Inflammatory macrophage treated with lipopolysaccharide for 4 hours (primary cell): Measurements from ENCODE around the gene NRARP.

Source experiments
- DNase-seq: peaks from one replicate; pipeline ENCODE4 v3.0.0-alpha.2; 2020

The NRARP gene

DNA sequence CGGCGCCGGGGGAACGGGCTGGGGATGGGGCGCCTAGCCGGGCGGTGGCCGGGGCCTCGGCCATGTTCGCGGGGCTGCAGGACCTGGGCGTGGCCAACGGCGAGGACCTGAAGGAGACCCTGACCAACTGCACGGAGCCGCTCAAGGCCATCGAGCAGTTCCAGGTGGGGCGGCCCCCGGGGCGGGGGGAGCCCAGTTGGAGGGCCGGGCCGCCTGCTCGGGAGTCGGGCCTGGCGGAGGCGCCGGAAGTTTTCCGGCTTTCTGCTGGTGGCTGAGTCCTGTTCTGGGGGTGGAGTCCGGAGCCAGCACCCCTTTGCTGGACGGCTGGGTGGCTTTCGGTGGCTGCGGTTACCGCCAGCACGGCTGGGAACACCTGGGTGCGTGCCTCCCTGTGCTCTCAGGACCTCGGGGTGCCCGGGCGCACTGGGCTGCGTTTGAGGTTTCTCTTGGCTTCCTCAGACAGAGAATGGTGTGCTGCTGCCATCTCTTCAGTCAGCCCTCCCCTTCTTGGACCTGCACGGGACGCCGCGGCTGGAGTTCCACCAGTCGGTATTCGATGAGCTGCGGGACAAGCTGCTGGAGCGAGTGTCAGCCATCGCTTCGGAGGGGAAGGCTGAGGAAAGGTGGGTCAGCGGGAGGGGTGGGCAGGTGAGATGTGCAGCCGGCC, 46.5 kb downstream of the NRARP start:
- DNase-seq = peak; percentile 28

DNA sequence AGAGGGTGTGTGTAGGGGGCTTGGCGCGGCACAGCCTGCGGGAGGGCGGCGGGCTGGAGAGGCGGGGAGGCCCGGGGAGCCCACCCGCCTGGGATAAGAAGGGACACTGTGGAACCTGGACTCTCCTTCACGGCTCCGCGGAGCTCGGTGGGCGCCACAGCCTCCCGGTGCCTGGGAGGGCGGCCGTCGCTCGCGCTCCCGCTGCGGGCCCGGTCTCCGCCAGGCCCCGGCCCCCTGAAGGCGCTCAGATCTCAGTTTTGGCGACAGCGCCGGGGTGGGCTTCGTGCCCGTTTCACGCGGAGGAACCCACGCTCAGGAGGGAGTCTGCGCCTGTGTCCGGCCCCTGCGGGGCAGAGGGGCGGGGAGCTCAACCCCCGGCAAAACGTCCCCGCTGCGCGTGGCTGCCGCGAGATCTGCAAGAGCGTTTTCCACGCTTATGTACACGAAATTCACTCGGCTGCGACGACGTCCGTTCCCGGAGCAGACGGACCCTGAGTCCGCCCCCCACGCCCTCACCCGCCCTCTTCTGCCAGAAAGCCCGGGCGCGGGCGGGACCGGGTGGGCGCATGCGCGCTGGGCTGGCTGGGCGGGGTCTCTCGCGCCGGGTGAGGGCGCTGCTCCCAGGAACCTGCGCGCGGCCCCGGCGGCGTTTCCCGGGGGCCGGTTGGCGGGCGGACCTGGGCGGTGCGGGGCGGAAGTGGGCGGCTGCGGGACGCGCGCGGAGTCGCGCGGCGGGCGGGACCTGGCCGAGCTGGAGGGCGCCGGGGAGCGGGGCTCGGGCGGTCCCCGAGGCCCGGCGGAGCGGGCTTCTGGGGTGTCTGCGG, 47.2 kb downstream of the NRARP start, which contains the start of gene NELFB:
Gene NELFB, plus strand, starts transcription at position 704 of the 824 bp plus-strand sequence.
- DNase-seq = peak; percentile 82

DNA sequence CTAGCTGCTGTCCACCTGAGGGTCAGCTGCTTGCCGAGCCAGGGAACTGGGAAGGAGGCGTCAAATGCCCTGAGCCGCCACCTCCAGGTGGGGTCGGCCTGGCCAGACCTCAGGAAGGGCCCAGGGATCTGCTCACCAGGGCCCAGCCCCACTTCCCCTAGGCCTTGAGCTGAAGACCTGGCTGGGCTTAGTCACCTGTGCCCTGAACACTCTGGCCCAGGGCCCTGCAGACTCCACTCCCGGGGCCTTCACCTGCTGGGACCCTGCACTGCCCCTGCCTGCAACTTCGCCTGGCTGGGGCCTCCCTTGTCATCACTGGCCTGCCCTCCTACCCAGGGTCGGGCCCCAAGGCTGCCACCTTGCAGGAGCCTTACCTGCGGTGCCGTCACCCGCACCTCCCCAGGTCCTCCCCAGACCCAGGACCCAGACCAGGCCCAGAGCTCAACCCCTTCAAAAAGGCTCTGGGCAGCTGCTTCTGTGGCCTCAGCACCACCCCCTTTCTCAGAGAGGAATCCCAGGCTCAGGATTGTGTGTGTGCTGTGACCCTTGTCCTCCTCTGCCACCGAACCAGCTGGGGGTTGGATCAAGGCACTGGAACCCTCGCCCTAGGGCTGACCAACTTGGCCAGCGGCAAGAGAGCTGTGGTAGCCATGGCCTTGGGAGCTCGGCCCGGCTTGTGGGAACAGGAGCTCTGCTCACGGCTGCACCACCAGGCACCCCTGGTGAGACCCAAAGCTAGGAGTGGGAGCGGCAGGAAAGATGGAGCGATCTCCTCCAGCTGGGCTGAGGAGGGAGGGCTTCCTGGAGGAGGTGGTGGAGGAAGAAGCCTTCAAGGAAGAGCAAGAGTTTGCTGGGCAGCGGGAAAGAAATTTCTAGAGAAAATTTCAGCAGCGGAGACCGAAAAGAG, 48.1 kb downstream of the NRARP start:
- no peak for DNase-seq

DNA sequence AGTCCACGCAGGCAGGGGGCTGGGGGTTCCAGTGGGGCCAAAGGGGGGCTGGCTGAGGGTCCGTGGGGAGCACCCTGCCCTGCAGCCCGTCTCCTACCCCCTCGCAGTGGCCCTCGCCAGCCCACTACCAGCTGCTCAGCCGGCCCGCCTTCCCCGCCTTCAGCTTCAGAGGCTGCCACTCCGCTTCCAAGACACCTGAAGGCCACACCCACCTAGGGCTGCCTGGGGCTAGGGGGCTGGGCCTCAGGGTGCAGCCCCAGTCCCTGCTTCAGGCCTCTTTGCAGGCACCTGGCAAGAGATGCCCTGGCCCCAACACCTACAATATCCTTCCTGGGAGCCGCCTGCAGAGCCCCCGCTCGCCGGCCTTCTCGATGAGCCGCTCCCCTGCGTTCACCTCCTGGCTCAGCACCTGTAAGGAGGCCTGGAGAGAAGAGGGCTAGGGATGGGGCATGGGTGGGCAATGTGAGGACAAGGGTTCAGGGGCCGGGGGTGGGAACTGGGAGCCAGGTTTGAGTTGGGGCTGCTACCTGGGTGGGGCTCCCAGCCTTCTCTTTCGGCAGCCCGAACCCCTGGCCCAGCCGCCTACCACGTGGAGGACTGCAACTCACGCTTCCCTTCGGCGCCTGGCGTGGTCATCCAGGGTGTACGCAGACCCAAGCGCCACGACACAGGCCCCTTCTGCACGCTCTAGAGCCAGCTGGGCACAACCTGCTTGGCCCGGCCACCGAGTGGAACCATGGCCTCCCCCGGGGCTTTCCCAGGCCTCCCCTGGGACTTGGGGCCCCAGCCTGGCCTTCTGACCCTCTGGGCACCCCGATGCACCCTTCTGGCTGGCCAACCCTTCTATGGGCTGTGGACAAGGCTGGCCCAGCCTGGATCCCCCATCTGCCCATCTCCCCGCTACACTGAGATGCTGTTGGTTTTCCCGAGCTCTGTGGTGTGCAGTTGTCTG, 49.2 kb downstream of the NRARP start:
- no peak for DNase-seq

DNA sequence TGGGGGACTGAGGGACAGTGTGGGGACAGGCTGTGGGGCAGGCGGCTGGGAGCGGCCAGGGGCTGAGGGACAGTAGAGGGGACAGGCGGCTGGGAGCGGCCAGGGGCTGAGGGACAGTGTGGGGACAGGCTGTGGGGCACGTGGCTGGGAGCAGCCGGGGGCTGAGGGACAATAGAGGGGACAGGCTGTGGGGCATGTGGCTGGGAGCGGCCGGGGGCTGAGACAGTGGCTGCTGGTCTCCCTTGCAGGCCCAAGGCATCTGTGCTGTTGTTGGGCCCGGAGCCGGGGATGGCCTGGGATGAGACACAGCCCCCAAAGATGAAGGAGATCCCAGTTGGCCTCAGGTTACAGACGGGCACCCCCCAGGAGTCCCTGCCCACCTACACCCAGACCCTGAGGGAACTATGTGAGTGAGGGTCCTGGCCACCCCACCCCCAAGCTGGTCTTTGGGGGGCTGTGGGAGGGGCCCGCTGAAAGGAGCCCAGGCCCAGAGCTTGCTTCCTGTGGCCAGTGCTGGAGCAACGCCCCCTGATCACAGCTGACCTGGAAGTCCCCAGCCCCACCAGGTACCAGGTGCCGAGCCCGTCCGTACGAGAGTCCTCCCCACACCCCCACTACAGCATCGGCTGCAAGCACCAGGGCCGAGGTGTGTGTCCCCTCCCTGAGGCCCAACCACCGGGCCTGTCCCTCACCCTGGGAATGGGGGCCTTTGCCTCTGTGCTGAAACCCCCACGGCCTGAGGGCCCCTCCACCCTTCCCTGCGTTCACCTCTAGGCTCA, 50.4 kb downstream of the NRARP start:
- DNase-seq = no peak

DNA sequence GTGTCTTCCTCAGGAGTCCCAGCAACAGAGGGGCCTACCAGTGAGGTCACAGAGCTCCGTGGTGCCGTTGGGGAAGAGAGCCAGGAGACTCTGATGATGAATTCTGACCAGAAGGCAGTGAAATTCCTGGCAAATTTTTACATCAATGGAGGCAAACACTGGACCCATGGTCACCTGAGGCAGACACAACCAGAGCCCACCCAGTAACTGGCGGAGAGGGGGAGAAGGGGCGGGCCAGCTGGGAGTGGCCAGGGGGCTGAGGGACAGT, 50.9 kb downstream of the NRARP start, which contains the start of gene STPG3:
Gene STPG3, plus strand, starts transcription at position 93 of the 268 bp plus-strand sequence. Its CDS starts 1 bp downstream, at position 94.
- DNase-seq = no peak

DNA sequence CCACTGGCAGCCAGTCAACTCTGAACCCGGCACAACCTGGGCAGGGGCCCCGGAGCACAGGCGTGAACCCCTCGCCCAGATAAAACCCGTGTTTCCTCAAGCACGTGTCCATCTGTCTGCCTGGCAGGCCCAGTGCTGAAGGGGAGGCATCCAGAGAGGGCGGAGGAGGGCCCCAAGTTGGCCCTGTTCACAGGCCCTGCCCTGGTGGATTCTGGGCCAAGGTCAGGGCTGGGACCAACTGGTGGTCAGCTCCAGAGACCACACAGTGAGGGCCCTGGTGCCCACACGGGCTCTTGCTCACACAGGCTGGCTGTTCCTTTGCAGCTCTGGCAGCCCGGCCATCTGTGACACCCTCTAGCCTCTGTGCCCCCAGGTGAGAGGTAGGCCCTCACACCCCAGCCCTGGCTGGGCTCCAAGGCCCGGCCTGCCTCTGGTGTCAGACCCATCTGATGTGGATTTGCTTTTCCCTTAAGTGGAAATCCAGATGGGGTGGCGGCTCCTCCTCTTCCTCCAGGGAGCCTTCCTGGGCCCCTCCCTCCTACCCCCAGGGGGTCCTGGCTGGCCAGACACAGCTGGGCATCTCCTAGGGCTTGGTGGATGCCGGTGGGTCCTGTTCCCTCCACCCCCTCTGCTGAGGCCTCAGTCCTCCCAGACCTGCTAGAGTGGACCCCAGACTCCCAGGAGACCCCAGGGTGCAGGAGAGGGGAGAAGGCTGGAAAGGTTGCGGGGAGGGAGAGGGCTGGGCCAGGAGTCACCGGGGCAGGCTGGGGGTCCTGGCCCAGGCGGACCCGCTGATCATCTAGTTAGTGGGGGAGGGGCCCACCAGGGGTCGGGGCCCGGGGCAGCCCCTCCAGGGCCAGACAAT, 51.5 kb downstream of the NRARP start:
- no peak for DNase-seq
